Measurements from ENCODE around the gene SIT1.
A peak's percentile ranks its signal among the peaks of the same experiment; 100 is the strongest.

The SIT1 gene

GRCh38 chr9:35609820-35610163 lies 40.9 kb downstream of the SIT1 start:
- Histone ChIP-seq H3K4me1 (peaks cover 2% of the 10 kb centered on the region), H3K4me2 (ENCODE audit: low read length) (no peak overlapping the region), H3K27me3 (ENCODE audit: control insufficient read depth, insufficient read depth, low read length) (no peaks in the 10 kb centered on the region), H2AFZ (no peak overlapping the region), H3K4me3 (ENCODE audit: low read depth, low read length) (no peak overlapping the region), H3K27ac (no peak overlapping the region), H3K9ac (no peak overlapping the region), H3K79me2 (no peaks in the 10 kb centered on the region), H3K36me3 (ENCODE audit: control insufficient read depth, insufficient read depth, low read length) (no peaks in the 10 kb centered on the region), H3K9me3 (ENCODE audit: control insufficient read depth, low read length) (no peaks in the 10 kb centered on the region)
- no peak for TF ChIP-seq CTCF (IDR thresholded peaks at IDR 0.05)

GRCh38 chr9:35609001-35609819 lies 41.5 kb downstream of the SIT1 start:
- no peaks in the 10 kb centered on the region for H3K9me3 ChIP-seq (ENCODE audit: control insufficient read depth, low read length)
- H3K27ac ChIP-seq, result no peak overlapping the region
- H3K9ac ChIP-seq, result no peak overlapping the region
- H2AFZ ChIP-seq, result no peak overlapping the region
- no peak for TF ChIP-seq CTCF (IDR thresholded peaks at IDR 0.05)
- no peak overlapping the region for H3K4me3 ChIP-seq (ENCODE audit: low read depth, low read length)
- H3K36me3 ChIP-seq (ENCODE audit: control insufficient read depth, insufficient read depth, low read length), result no peaks in the 10 kb centered on the region
- H3K4me1 ChIP-seq, result peaks cover 2% of the 10 kb centered on the region
- H3K79me2 ChIP-seq, result no peaks in the 10 kb centered on the region
- H3K27me3 ChIP-seq (ENCODE audit: control insufficient read depth, insufficient read depth, low read length), result no peaks in the 10 kb centered on the region
- H3K4me2 ChIP-seq (ENCODE audit: low read length), result no peak overlapping the region

- no peak overlapping the region for H3K27ac ChIP-seq
These were observed 42.5 kb downstream of the SIT1 start for GRCh38 chr9:35608221-35608620.

GRCh38 chr9:35606726-35607125 lies 44.0 kb downstream of the SIT1 start:
- no peak overlapping the region for H2AFZ ChIP-seq
- H3K27ac ChIP-seq, result no peak overlapping the region
- H3K9ac ChIP-seq, result no peak overlapping the region
- no peaks in the 10 kb centered on the region for H3K9me3 ChIP-seq (ENCODE audit: control insufficient read depth, low read length)
- H3K79me2 ChIP-seq, result no peaks in the 10 kb centered on the region
- no peak for TF ChIP-seq CTCF (IDR thresholded peaks at IDR 0.05)
- H3K27me3 ChIP-seq (ENCODE audit: control insufficient read depth, insufficient read depth, low read length), result no peaks in the 10 kb centered on the region
- no peak overlapping the region for H3K4me3 ChIP-seq (ENCODE audit: low read depth, low read length)
- H3K36me3 ChIP-seq (ENCODE audit: control insufficient read depth, insufficient read depth, low read length), result no peaks in the 10 kb centered on the region
- H3K4me2 ChIP-seq (ENCODE audit: low read length), result no peak overlapping the region
- H3K4me1 ChIP-seq, result peaks cover 2% of the 10 kb centered on the region

More at GRCh38 chr9:35608221-35608620, 42.5 kb downstream of the SIT1 start:
- H3K4me2 ChIP-seq (ENCODE audit: low read length), result no peak overlapping the region
- H3K4me3 ChIP-seq (ENCODE audit: low read depth, low read length), result no peak overlapping the region
- H3K4me1 ChIP-seq, result peaks cover 2% of the 10 kb centered on the region
- H3K36me3 ChIP-seq (ENCODE audit: control insufficient read depth, insufficient read depth, low read length), result no peaks in the 10 kb centered on the region
- H3K9ac ChIP-seq, result no peak overlapping the region
- no peak for TF ChIP-seq CTCF (IDR thresholded peaks at IDR 0.05)
- H3K79me2 ChIP-seq, result no peaks in the 10 kb centered on the region
- H3K9me3 ChIP-seq (ENCODE audit: control insufficient read depth, low read length), result no peaks in the 10 kb centered on the region
- no peaks in the 10 kb centered on the region for H3K27me3 ChIP-seq (ENCODE audit: control insufficient read depth, insufficient read depth, low read length)
- H2AFZ ChIP-seq, result no peak overlapping the region

GRCh38 chr9:35606138-35606504 lies 44.6 kb downstream of the SIT1 start:
- H3K4me1 ChIP-seq, result peaks cover 2% of the 10 kb centered on the region
- H3K79me2 ChIP-seq, result no peaks in the 10 kb centered on the region
- H3K27ac ChIP-seq, result no peak overlapping the region
- H3K36me3 ChIP-seq (ENCODE audit: control insufficient read depth, insufficient read depth, low read length), result no peaks in the 10 kb centered on the region
- H3K4me2 ChIP-seq (ENCODE audit: low read length), result peak overlapping the region; percentile 89
- H3K4me3 ChIP-seq (ENCODE audit: low read depth, low read length), result peak overlapping the region; percentile 74
- H2AFZ ChIP-seq, result no peak overlapping the region
- H3K27me3 ChIP-seq (ENCODE audit: control insufficient read depth, insufficient read depth, low read length), result no peaks in the 10 kb centered on the region
- H3K9ac ChIP-seq, result no peak overlapping the region
- H3K9me3 ChIP-seq (ENCODE audit: control insufficient read depth, low read length), result no peaks in the 10 kb centered on the region
- TF ChIP-seq CTCF (IDR thresholded peaks at IDR 0.05), result no peak
